Ovary (tissue), 3 donors: ENCODE data around the gene LDLRAD4.

Experiments used
- CTCF ChIP-seq, 3 donors: fragments of 450-650 bp in 2 of 3; fragments of 200-600 bp in 1 of 3; IDR thresholded peaks; one replicate each; pipeline versions ENCODE4 v1.5.1 to v1.8.0; 2016 to 2022; ENCODE audit warnings: antibody characterized with exemption in 3 of 3, mild to moderate bottlenecking in 1 of 3
- POLR2A ChIP-seq: fragments of 450-650 bp; IDR thresholded peaks from one replicate; pipeline ENCODE4 v1.6.1; 2017; ENCODE audit warnings: antibody characterized with exemption, mild to moderate bottlenecking, moderate library complexity
- donor health status: DM: no; HTN: no; CAD: no.

- TF ChIP-seq POLR2A (no peak), CTCF (IDR thresholded peaks at IDR 0.05) (no peak)
These were observed 212.1 kb downstream of the LDLRAD4 start for GRCh38 chr18:13430663-13431062.
